Mesenchymal stem cell (in vitro differentiated cells and primary cell): ENCODE data around the gene TPST2.

Experiments used
- DNase-seq: peaks from one replicate; pipeline ENCODE4 v3.0.0-alpha.2; 2013
- H2AFZ ChIP-seq: one replicate; pipeline ENCODE4 v1.6.1; 2013; ENCODE audit warnings: low read depth, mild to moderate bottlenecking, control low read depth, inconsistent platforms, low read length, moderate library complexity
- H2AK5ac ChIP-seq: 2 replicates; pipeline ENCODE4 v1.6.1; 2013; ENCODE audit warnings: low read length, moderate library complexity, mild to moderate bottlenecking, inconsistent platforms; ENCODE audit not compliant: severe bottlenecking
- H2BK120ac ChIP-seq: one replicate; pipeline ENCODE4 v1.6.1; 2013; ENCODE audit warnings: low read depth, mild to moderate bottlenecking, inconsistent platforms, low read length, moderate library complexity
- H2BK12ac ChIP-seq, 2 experiments: one replicate each; pipeline ENCODE4 v1.6.1; 2013; ENCODE audit warnings: inconsistent platforms in 2 of 2, low read length in 2 of 2, mild to moderate bottlenecking in 2 of 2, moderate library complexity in 2 of 2, control low read depth in 1 of 2
- H2BK15ac ChIP-seq: one replicate; pipeline ENCODE4 v1.6.1; 2013; ENCODE audit warnings: mild to moderate bottlenecking, low read depth, inconsistent platforms; ENCODE audit not compliant: poor library complexity, severe bottlenecking
- H2BK5ac ChIP-seq: 2 replicates; pipeline ENCODE4 v1.6.1; 2013; ENCODE audit warnings: low read depth, mild to moderate bottlenecking, low read length, control low read depth, inconsistent platforms; ENCODE audit not compliant: poor library complexity, severe bottlenecking
- H3K14ac ChIP-seq, 2 experiments: one replicate each; pipeline ENCODE4 v1.6.1; 2013; ENCODE audit warnings: inconsistent platforms in 2 of 2, low read length in 2 of 2, control low read depth in 1 of 2, mild to moderate bottlenecking in 1 of 2, moderate library complexity in 1 of 2
- H3K18ac ChIP-seq, 2 experiments: one replicate each; pipeline ENCODE4 v1.6.1; 2013; ENCODE audit warnings: inconsistent platforms in 2 of 2, low read length in 2 of 2, control low read depth in 1 of 2, low read depth in 1 of 2, mild to moderate bottlenecking in 1 of 2
- H3K23ac ChIP-seq, 2 experiments: one replicate each; pipeline ENCODE4 v1.6.1; 2013; ENCODE audit warnings: inconsistent platforms in 2 of 2, low read length in 2 of 2, mild to moderate bottlenecking in 2 of 2, moderate library complexity in 2 of 2, control low read depth in 1 of 2
- H3K27ac ChIP-seq: 2 replicates; pipeline ENCODE4 v1.5.1; 2013; ENCODE audit warnings: mild to moderate bottlenecking, moderate library complexity, low read length, control low read depth, inconsistent platforms; ENCODE audit not compliant: poor library complexity, severe bottlenecking
- H3K27me3 ChIP-seq, 2 experiments: 2 replicates each; pipeline versions ENCODE4 v1.6.1 to v1.7.0; 2013; ENCODE audit warnings: low read length in 2 of 2, mild to moderate bottlenecking in 2 of 2, moderate library complexity in 2 of 2, control low read depth in 1 of 2, inconsistent platforms in 1 of 2; ENCODE audit not compliant: control insufficient read depth in 1 of 2, insufficient read depth in 1 of 2
- H3K36me3 ChIP-seq, 2 experiments: 2 replicates each; pipeline versions ENCODE4 v1.6.1 to v1.7.0; 2013; ENCODE audit warnings: low read length in 2 of 2, control low read depth in 1 of 2, inconsistent platforms in 1 of 2, low read depth in 1 of 2, mild to moderate bottlenecking in 1 of 2; ENCODE audit not compliant: insufficient read depth in 2 of 2, control insufficient read depth in 1 of 2
- H3K4ac ChIP-seq, 2 experiments: one replicate each; pipeline ENCODE4 v1.6.1; 2013; ENCODE audit warnings: inconsistent platforms in 2 of 2, low read length in 2 of 2, mild to moderate bottlenecking in 2 of 2, moderate library complexity in 2 of 2, control low read depth in 1 of 2, low read depth in 1 of 2
- H3K4me1 ChIP-seq: 2 replicates; pipeline ENCODE4 v1.6.1; 2013; ENCODE audit warnings: low read depth, low read length, control low read depth; ENCODE audit not compliant: control insufficient read depth, insufficient read depth
- H3K4me2 ChIP-seq: 2 replicates; pipeline ENCODE4 v1.6.1; 2013; ENCODE audit warnings: low read length, mild to moderate bottlenecking, inconsistent platforms; ENCODE audit not compliant: poor library complexity, severe bottlenecking
- H3K4me3 ChIP-seq, 2 experiments: 2 replicates each; pipeline versions ENCODE4 v1.5.1 to v1.7.0; 2013; ENCODE audit warnings: low read length in 2 of 2, mild to moderate bottlenecking in 2 of 2, control low read depth in 1 of 2, low read depth in 1 of 2; ENCODE audit not compliant: insufficient read depth in 1 of 2
- H3K79me1 ChIP-seq: replicated peaks from 2 replicates; pipeline ENCODE4 v1.6.1; 2013; ENCODE audit warnings: mild to moderate bottlenecking, control low read depth, low read length, inconsistent platforms; ENCODE audit not compliant: poor library complexity, severe bottlenecking
- H3K9ac ChIP-seq: 2 replicates; pipeline ENCODE4 v1.7.0; 2013; ENCODE audit warnings: mild to moderate bottlenecking, low read length, moderate library complexity
- H3K9me3 ChIP-seq: 2 replicates; pipeline ENCODE4 v1.7.0; 2013; ENCODE audit warnings: mild to moderate bottlenecking, low read length; ENCODE audit not compliant: control insufficient read depth
- H4K8ac ChIP-seq: one replicate; pipeline ENCODE4 v1.6.1; 2013; ENCODE audit warnings: inconsistent platforms, mild to moderate bottlenecking, low read length, moderate library complexity
- H4K91ac ChIP-seq: one replicate; pipeline ENCODE4 v1.6.1; 2013; ENCODE audit warnings: mild to moderate bottlenecking, low read length, inconsistent platforms
- WGBS: methylation state at CpG from one replicate; pipeline ENCODE4 v1.1.7; 2013; ENCODE audit warnings: mixed read lengths; 5-methylcytosine and 5-hydroxymethylcytosine counted together

TPST2 gene

DNA sequence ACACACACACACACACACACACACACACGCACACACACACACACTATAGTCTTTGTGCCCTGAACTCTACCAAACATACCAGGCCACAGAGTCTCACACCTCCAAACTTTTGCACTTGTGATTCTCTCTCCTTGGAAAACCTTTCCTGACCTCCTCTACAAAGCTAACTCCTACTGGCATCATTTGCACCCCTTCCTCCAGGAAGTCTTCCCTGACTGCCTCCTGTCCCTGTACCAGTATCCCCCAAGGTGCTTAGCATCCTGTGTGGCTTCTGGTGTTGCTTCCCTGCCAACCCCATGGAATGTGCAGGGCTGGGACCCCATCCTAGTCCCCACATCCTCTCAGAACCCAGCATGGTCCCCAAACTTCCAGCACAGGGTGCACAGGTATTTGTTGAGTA lies 8.9 kb downstream of the TPST2 start:
- H4K8ac ChIP-seq: no peak overlapping the region
- H3K4ac ChIP-seq: no peak overlapping the region
- no peaks in the 10 kb centered on the region for H3K27me3 ChIP-seq
- no peak overlapping the region for H2AFZ ChIP-seq
- H2BK120ac ChIP-seq: no peak overlapping the region
- H3K4me2 ChIP-seq: no peak overlapping the region
- H2BK15ac ChIP-seq: no peak overlapping the region
- H3K27ac ChIP-seq: no peak overlapping the region
- no peak for DNase-seq
- H3K79me1 ChIP-seq: peaks cover 36% of the 10 kb centered on the region
- WGBS: 76% methylated on average over 1 of the region's 1 CpG
- no peak overlapping the region for H3K23ac ChIP-seq
- no peak overlapping the region for H3K18ac ChIP-seq
- no peak overlapping the region for H3K9ac ChIP-seq
- H2BK12ac ChIP-seq: no peak overlapping the region
- no peak overlapping the region for H2BK5ac ChIP-seq
- H4K91ac ChIP-seq: no peak overlapping the region
- H3K4me3 ChIP-seq: no peak overlapping the region
- peaks cover 8% of the 10 kb centered on the region for H3K4me1 ChIP-seq
- H3K9me3 ChIP-seq: no peaks in the 10 kb centered on the region
- H3K14ac ChIP-seq: no peak overlapping the region
- H3K36me3 ChIP-seq: peaks cover 5 to 12% of the 10 kb centered on the region in 2 experiments
- no peak overlapping the region for H2AK5ac ChIP-seq

DNA sequence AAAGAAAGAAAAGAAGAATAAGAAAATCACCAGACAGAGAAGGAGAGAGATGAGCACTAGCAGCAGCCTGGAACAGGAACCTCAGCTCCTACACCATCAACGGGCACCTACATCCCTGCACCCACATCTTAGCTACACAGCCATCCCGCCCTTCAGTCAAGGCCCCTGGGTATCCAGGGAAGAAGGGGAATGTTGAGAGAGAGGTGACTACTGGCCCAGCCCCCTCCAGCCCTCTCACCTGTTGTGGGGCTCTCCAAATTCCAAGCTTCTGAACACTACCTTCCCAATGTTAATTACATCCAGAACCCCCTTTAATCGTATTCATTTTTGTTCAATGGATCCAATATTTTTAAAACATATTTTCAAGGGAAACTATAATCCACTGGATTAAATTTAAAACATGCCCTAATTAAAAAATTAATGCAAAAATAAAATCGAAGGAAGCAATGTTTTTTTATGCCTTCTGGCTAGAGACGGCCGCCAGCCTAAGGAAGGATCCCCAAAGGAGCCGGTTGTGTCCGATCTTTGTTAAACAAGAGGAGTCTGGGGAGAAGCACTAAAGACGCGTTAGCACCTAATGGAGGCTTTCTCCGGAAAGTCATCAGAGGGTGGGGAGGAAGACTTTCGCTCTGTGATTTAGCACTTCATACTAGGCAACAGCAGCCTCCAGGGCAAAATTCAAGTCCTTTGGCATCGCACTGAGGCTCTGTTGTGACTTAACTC lies 9.5 kb downstream of the TPST2 start:
- Histone ChIP-seq H4K8ac (no peak overlapping the region), H2BK15ac (no peak overlapping the region), H3K18ac (no peak overlapping the region), H3K4me2 (no peak overlapping the region), H3K23ac (no peak overlapping the region), H3K4me3 (no peak overlapping the region), H2BK12ac (no peak overlapping the region), H2AFZ (no peak overlapping the region), H2AK5ac (no peak overlapping the region), H3K36me3 (peaks cover 5 to 12% of the 10 kb centered on the region in 2 experiments), H4K91ac (no peak overlapping the region), H3K27ac (no peak overlapping the region), H3K79me1 (peaks cover 36% of the 10 kb centered on the region), H3K9ac (no peak overlapping the region), H3K14ac (no peak overlapping the region), H3K4ac (no peak overlapping the region), H2BK5ac (no peak overlapping the region), H3K27me3 (no peaks in the 10 kb centered on the region), H3K4me1 (peaks cover 6% of the 10 kb centered on the region), H3K9me3 (no peaks in the 10 kb centered on the region), H2BK120ac (no peak overlapping the region)
- DNase-seq: no peak
- WGBS: 74% methylated on average over 12 of the region's 13 CpGs

DNA sequence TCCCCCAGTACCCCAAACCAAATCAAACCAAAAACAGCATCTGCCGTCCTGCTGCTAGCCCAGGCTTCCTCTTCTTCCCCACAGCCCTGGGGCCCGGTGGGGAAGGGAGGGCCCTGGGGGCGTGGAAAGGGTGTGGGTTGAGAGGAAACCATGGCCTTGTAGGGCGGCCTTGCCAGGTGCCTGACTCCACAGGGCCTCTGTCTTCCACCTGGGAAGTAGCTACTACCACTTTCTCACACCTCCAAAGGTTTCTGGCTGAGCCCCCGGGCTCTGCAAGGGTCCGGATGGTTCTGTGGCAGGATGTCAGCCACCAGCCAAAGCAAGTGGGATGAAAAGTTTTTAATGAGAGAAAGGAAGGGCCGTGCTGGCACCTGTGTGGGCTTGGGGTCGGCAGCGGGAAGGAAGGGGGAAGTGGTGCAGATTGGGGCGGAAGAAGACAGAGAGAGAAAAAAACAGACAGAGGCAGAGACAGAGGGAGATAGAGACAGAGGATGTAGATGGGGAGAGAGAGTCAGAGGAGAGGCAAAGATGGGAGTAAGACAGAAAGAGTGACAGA lies 10.5 kb downstream of the TPST2 start:
- Histone ChIP-seq H3K23ac (no peak overlapping the region), H4K91ac (no peak overlapping the region), H3K14ac (no peak overlapping the region), H3K36me3 (peaks cover 5 to 12% of the 10 kb centered on the region in 2 experiments), H3K27ac (no peak overlapping the region), H3K9ac (no peak overlapping the region), H2BK120ac (no peak overlapping the region), H2BK5ac (no peak overlapping the region), H2AK5ac (no peak overlapping the region), H3K18ac (no peak overlapping the region), H3K9me3 (no peaks in the 10 kb centered on the region), H4K8ac (no peak overlapping the region), H3K27me3 (no peaks in the 10 kb centered on the region), H3K4me3 (no peak overlapping the region), H2AFZ (no peak overlapping the region), H2BK15ac (no peak overlapping the region), H3K4ac (no peak overlapping the region), H3K4me1 (peaks cover 2% of the 10 kb centered on the region), H3K79me1 (peaks cover 43% of the 10 kb centered on the region), H3K4me2 (no peak overlapping the region), H2BK12ac (no peak overlapping the region)
- no peak for DNase-seq
- 71% methylated on average over 7 of the region's 10 CpGs for WGBS

GRCh38 chr22:26577081-26577480 lies 12.9 kb downstream of the TPST2 start:
- Histone ChIP-seq H4K91ac (no peak overlapping the region), H3K4me1 (peaks cover 1% of the 10 kb centered on the region), H2BK12ac (no peak overlapping the region), H3K23ac (no peak overlapping the region), H3K4me3 (no peak overlapping the region), H3K4ac (no peak overlapping the region), H3K79me1 (peaks cover 36% of the 10 kb centered on the region), H3K14ac (no peak overlapping the region), H2AK5ac (no peak overlapping the region), H3K36me3 (peaks cover 5 to 8% of the 10 kb centered on the region in 2 experiments), H3K9ac (no peak overlapping the region), H2BK120ac (no peak overlapping the region), H4K8ac (no peak overlapping the region), H2BK5ac (no peak overlapping the region), H3K9me3 (no peaks in the 10 kb centered on the region), H2AFZ (no peak overlapping the region), H3K18ac (no peak overlapping the region), H3K4me2 (no peak overlapping the region), H3K27ac (no peak overlapping the region), H2BK15ac (no peak overlapping the region), H3K27me3 (no peaks in the 10 kb centered on the region)
- WGBS: 97% methylated on average over 7 of the region's 7 CpGs
- no peak for DNase-seq
